HG02763 (cell line): ENCODE results near the gene KHSRP.
"Not testable (repeated sequence)": the region's sequence is repeated elsewhere in the genome, so short reads cannot be mapped to it uniquely, and the experiment has no call there.

ENCODE experiments used
- ATAC-seq: cut with Tn5 transposase; IDR thresholded peaks from one replicate; pipeline ENCODE4 v1.9.1; 2021; ENCODE audit warnings: mild to moderate bottlenecking, moderate library complexity; ENCODE audit not compliant: unreplicated experiment

KHSRP gene

GRCh38 chr19:6421075-6422014 lies 3.3 kb downstream of the KHSRP start:
- no peak for ATAC-seq

GRCh38 chr19:6418562-6418932 lies 6.1 kb downstream of the KHSRP start:
- no peak for ATAC-seq

- ATAC-seq: no peak
Measured at GRCh38 chr19:6417713-6418561, 6.7 kb downstream of the KHSRP start.

- ATAC-seq: no peak
Measured at GRCh38 chr19:6416658-6417405, 7.8 kb downstream of the KHSRP start.

- ATAC-seq: no peak
Measured at GRCh38 chr19:6415591-6416190, 8.9 kb downstream of the KHSRP start.

- ATAC-seq: no peak
Measured at GRCh38 chr19:6414793-6415590, 9.6 kb downstream of the KHSRP start.

- ATAC-seq: no peak
Measured at GRCh38 chr19:6413721-6414643, 10.6 kb downstream of the KHSRP start.

- no peak for ATAC-seq
Measured at GRCh38 chr19:6413291-6413690, 11.3 kb downstream of the KHSRP start.

- ATAC-seq: no peak
Measured at GRCh38 chr19:6412447-6413091, 12.0 kb downstream of the KHSRP start.

GRCh38 chr19:6412061-6412446 lies 12.6 kb downstream of the KHSRP start:
- ATAC-seq: no peak

- no peak for ATAC-seq
Measured at GRCh38 chr19:6409346-6409745, 15.3 kb downstream of the KHSRP start.

GRCh38 chr19:6406401-6406800 lies 18.2 kb downstream of the KHSRP start:
- no peak for ATAC-seq

- ATAC-seq: no peak
Measured at GRCh38 chr19:6402837-6403608, 21.6 kb downstream of the KHSRP start.

- no peak for ATAC-seq
Measured at GRCh38 chr19:6402058-6402457, 22.6 kb downstream of the KHSRP start.

- not testable (repeated sequence) for ATAC-seq
Measured at GRCh38 chr19:6400062-6400944, 24.3 kb downstream of the KHSRP start.

- no peak for ATAC-seq
Measured at GRCh38 chr19:6396305-6396704, 28.3 kb downstream of the KHSRP start.

GRCh38 chr19:6394831-6395230 lies 29.8 kb downstream of the KHSRP start:
- no peak for ATAC-seq
